GM23248 (cell line): ENCODE results near the gene ZMYM2. TPM values are rescaled to one million over a fixed set of nuclear protein-coding genes. Genes with fewer than 3 reads are reported as not detected.
"Not testable (repeated sequence)": the region's sequence is repeated elsewhere in the genome, so short reads cannot be mapped to it uniquely, and the experiment has no call there.

Experiments used
- DNase-seq: peaks from one replicate; pipeline ENCODE4 v3.0.0-alpha.2; 2015
- H2AFZ ChIP-seq: fragments of 200-600 bp; sonication (generic); 2 replicates; pipeline ENCODE4 v1.6.1; 2016; ENCODE audit warnings: antibody characterized with exemption
- H3F3A ChIP-seq: fragments of 200-600 bp; sonication (generic); 2 replicates; pipeline ENCODE4 v1.6.1; 2016; ENCODE audit warnings: mild to moderate bottlenecking, antibody characterized with exemption, mixed run types; ENCODE audit not compliant: insufficient read depth
- H3K27ac ChIP-seq: fragments of 200-600 bp; sonication (generic); 2 replicates; pipeline ENCODE4 v1.5.1; 2016; ENCODE audit warnings: mild to moderate bottlenecking
- H3K27me3 ChIP-seq: fragments of 200-600 bp; sonication (generic); replicated peaks from 2 replicates; pipeline ENCODE4 v1.6.1; 2016; ENCODE audit warnings: mild to moderate bottlenecking; ENCODE audit not compliant: insufficient read depth
- H3K36me3 ChIP-seq: fragments of 200-600 bp; sonication (generic); 2 replicates; pipeline ENCODE4 v1.6.1; 2016; ENCODE audit warnings: low read depth, mild to moderate bottlenecking
- H3K4me1 ChIP-seq: fragments of 200-600 bp; sonication (generic); 2 replicates; pipeline ENCODE4 v1.6.1; 2016; ENCODE audit warnings: mild to moderate bottlenecking; ENCODE audit not compliant: insufficient read depth
- H3K4me2 ChIP-seq: fragments of 200-600 bp; sonication (generic); one replicate; pipeline ENCODE4 v1.6.1; 2016; ENCODE audit warnings: mild to moderate bottlenecking; ENCODE audit not compliant: unreplicated experiment
- H3K4me3 ChIP-seq: fragments of 200-600 bp; sonication (generic); 2 replicates; pipeline ENCODE4 v1.5.1; 2016; ENCODE audit warnings: mild to moderate bottlenecking
- H3K79me2 ChIP-seq: fragments of 200-600 bp; sonication (generic); 2 replicates; pipeline ENCODE4 v1.6.1; 2016; ENCODE audit warnings: mild to moderate bottlenecking; ENCODE audit not compliant: insufficient read depth
- H3K9ac ChIP-seq: fragments of 200-600 bp; sonication (generic); 2 replicates; pipeline ENCODE4 v1.6.1; 2016; ENCODE audit warnings: mild to moderate bottlenecking
- H3K9me2 ChIP-seq: fragments of 200-600 bp; sonication (generic); 2 replicates; pipeline ENCODE4 v1.6.1; 2016; ENCODE audit warnings: mixed run types, mild to moderate bottlenecking, moderate library complexity; ENCODE audit not compliant: insufficient read depth
- H3K9me3 ChIP-seq: fragments of 200-600 bp; sonication (generic); one replicate; pipeline ENCODE4 v1.6.1; 2017; ENCODE audit warnings: low read depth
- H4K20me1 ChIP-seq: fragments of 200-600 bp; sonication (generic); 2 replicates; pipeline ENCODE4 v1.6.0; 2016; ENCODE audit not compliant: insufficient read depth
- EZH2 ChIP-seq: fragments of 200-600 bp; sonication (generic); IDR thresholded peaks from 2 replicates; pipeline ENCODE4 v1.6.1; 2018; ENCODE audit warnings: antibody characterized with exemption, mild to moderate bottlenecking; ENCODE audit not compliant: insufficient read depth, poor library complexity, severe bottlenecking
- EZH2phosphoT487 ChIP-seq: fragments of 200-600 bp; sonication (generic); IDR thresholded peaks from 2 replicates; pipeline ENCODE4 v1.6.1; 2018; ENCODE audit warnings: antibody characterized with exemption, moderate library complexity, mild to moderate bottlenecking, low read depth; ENCODE audit not compliant: insufficient read depth
- WGBS, 2 experiments: methylation state at CpG; one replicate each; pipeline ENCODE4 v1.1.6; 2015 to 2017; ENCODE audit warnings: low lambda C conversion rate in 2 of 2, low coverage in 1 of 2; ENCODE audit errors: missing lambda C conversion rate in 2 of 2; 5-methylcytosine and 5-hydroxymethylcytosine counted together
- in situ Hi-C: fragments of 300-500 bp; cut with MboI; formaldehyde crosslinking; loops from 2 replicates; pipeline ENCODE4 v1.15.0; 2020
- polyA plus RNA-seq: library from polyadenylated mRNA; unstranded; fragments of >200 nt; fragmentation: Nextera tagmentation; extraction: Ambion mirVana; gene quantifications from 2 replicates; pipeline ENCODE4 v1.2.1, GENCODE V29; 2016
- total RNA-seq: library from RNA; depleted of rRNA; stranded (reverse); fragments of >200 nt; shearing (Covaris generic); gene quantifications from 2 replicates; pipeline ENCODE4 v1.2.3, GENCODE V29; 2014

Gene ZMYM2
- total and polyA plus RNA-seq, 2 experiments from 2014 or later: 14.9 to 35.0 TPM

DNA sequence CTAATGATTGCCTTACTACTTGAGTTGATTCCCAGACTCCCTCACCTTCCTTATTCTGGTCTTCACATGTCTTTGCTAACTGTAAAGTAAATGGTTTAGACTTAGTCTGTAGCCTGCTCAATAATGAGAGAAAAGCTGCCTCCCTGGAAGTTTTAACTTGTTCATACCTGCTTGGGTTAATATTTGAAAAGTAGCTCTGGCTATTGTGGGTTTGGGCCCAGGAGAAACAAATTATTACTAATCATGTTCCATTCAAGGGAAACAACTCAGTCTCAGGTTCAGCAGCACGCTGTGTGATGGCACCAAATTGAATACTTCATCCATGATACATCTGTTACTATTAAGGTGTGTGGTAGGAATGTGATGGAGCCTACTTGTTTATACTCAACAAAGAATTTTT is 75.0 kb downstream of the ZMYM2 start:
- no peak overlapping the region for H3K4me3 ChIP-seq
- no peak overlapping the region for H3K27ac ChIP-seq
- H3F3A ChIP-seq: no peaks in the 10 kb centered on the region
- H3K4me1 ChIP-seq: no peaks in the 10 kb centered on the region
- peaks cover 71% of the 10 kb centered on the region for H3K36me3 ChIP-seq
- no peaks in the 10 kb centered on the region for H3K9me3 ChIP-seq
- WGBS, 2 experiments: 88 to 100% methylated on average over 1 of the region's 1 CpG
- H2AFZ ChIP-seq: no peak overlapping the region
- H3K9me2 ChIP-seq: no peaks in the 10 kb centered on the region
- no peak overlapping the region for H3K4me2 ChIP-seq
- TF ChIP-seq EZH2phosphoT487 (no peak), EZH2 (no peak)
- no peak for DNase-seq
- peaks cover 40% of the 10 kb centered on the region for H3K79me2 ChIP-seq
- peaks cover under 1% of the 10 kb centered on the region; the same call in 1 of the 2 replicates for H4K20me1 ChIP-seq
- in situ Hi-C loops: no loop called here
- H3K27me3 ChIP-seq: no peaks in the 10 kb centered on the region
- H3K9ac ChIP-seq: no peak overlapping the region

GRCh38 chr13:20035130-20035529 is 76.6 kb downstream of the ZMYM2 start:
- no peaks in the 10 kb centered on the region for H3K4me1 ChIP-seq
- peaks cover 56% of the 10 kb centered on the region for H3K79me2 ChIP-seq
- no peak overlapping the region for H3K27ac ChIP-seq
- no peak for DNase-seq
- no peak overlapping the region for H3K9ac ChIP-seq
- H3F3A ChIP-seq: no peaks in the 10 kb centered on the region
- TF ChIP-seq EZH2phosphoT487 (no peak), EZH2 (no peak)
- H3K4me2 ChIP-seq: no peak overlapping the region
- peaks cover 60% of the 10 kb centered on the region for H3K36me3 ChIP-seq
- WGBS, 2 experiments: 95 to 97% methylated on average over 4 of the region's 4 CpGs
- no peaks in the 10 kb centered on the region for H3K27me3 ChIP-seq
- H4K20me1 ChIP-seq: peaks cover 4% of the 10 kb centered on the region; the same call in 1 of the 2 replicates
- H3K9me3 ChIP-seq: no peaks in the 10 kb centered on the region
- no peak overlapping the region for H2AFZ ChIP-seq
- no peak overlapping the region for H3K4me3 ChIP-seq
- H3K9me2 ChIP-seq: no peaks in the 10 kb centered on the region
- in situ Hi-C loops: no loop called here

DNA sequence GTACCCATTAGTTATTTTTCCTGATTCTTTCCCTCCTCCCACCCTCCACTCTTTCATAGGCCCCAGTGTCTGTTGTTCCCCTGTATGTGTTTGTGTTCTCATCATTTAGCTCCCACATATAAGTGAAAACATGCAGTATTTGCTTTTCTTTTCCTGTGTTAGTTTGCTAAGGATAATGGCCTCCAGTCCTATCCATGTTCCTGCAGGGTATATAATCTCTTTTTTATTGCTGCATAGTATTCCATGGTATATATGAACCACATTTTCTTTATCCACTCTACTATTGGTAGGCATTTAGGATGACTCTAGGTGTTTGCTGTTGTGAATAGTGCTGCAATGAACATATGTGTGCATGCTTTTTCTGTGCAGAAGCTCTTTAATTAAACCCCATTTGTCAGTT is 79.4 kb downstream of the ZMYM2 start:
- Histone ChIP-seq H3K79me2 (peaks cover 84% of the 10 kb centered on the region), H3K4me3 (no peak overlapping the region), H3K36me3 (peaks cover 59% of the 10 kb centered on the region), H3K27me3 (no peaks in the 10 kb centered on the region), H4K20me1 (peaks cover 4% of the 10 kb centered on the region; the same call in 1 of the 2 replicates), H3K9ac (no peak overlapping the region), H3K9me2 (no peaks in the 10 kb centered on the region), H3K4me2 (no peak overlapping the region), H3K4me1 (no peaks in the 10 kb centered on the region), H3K27ac (no peak overlapping the region), H3K9me3 (no peaks in the 10 kb centered on the region), H3F3A (no peaks in the 10 kb centered on the region), H2AFZ (no peak overlapping the region)
- no peak for TF ChIP-seq EZH2
- no peak for TF ChIP-seq EZH2phosphoT487
- in situ Hi-C loops: no loop called here
- DNase-seq: no peak

DNA sequence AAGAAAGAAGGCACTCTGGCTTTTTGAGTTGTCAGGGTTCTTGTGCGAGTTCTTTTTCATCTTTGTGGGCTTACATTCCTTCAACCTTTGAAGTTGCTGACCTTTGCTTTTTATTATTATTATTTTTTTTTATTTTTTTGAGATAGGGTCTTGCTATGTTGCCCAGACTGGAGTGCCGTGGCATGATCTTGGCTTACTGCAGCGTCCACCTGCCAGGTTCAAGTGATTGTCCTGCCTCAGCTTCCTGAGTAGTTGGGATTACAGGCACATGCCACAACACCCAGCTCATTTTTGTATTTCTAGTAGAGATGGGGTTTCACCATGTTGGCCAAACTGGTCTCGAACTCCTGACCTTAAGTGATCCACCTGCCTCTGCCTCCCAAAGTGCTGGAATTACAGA is 84.1 kb downstream of the ZMYM2 start:
- Histone ChIP-seq H3K36me3 (peaks cover 20% of the 10 kb centered on the region), H3K79me2 (peaks cover 86% of the 10 kb centered on the region)
- H3K4me2 ChIP-seq, H3K9ac ChIP-seq, H3K9me2 ChIP-seq, H3K9me3 ChIP-seq, H3K4me1 ChIP-seq, H3F3A ChIP-seq, H3K27me3 ChIP-seq, H2AFZ ChIP-seq, H4K20me1 ChIP-seq, H3K27ac ChIP-seq, in situ Hi-C loops, H3K4me3 ChIP-seq, DNase-seq: not testable (repeated sequence)
- 99% methylated on average over 4 of the region's 4 CpGs for WGBS, 2 experiments

DNA sequence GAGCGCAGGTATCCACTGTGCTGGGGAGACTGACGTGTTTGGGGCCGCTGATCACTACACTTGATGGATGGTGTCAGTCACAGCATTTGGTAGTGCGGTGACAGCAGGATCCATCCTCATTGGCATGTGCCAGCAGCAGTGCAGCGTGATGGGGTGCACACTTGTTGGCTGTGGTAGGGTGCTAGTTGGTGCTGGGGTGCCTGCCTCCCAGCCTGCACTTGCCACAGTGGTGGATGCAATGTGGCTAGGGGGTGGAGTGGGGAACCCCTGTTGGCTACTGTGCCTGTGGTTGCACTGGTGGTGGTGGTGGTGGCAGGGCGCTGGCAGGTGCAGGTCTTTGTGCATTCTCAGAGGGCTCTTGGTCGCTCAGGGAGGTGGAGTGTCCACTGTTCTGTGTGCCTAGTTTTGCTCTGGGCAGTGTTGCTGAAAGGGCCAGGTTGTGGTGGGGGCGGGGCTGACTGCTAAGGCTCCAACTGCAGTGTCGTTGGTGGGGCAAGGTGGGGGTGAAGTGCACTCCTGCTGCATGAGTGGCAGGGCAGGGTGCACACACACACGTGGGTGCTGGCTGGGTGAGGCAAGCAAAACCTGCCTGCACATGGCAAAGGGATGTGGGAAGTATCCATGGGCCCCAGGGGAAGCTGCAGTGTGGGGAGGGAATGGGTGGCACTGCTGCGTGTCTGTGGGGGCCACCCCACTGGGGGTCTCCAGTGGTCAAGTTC is 84.8 kb downstream of the ZMYM2 start:
- peaks cover 78% of the 10 kb centered on the region for H3K79me2 ChIP-seq
- peaks cover 4% of the 10 kb centered on the region; the same call in 1 of the 2 replicates for H4K20me1 ChIP-seq
- H3K4me2 ChIP-seq: no peak overlapping the region
- H3K36me3 ChIP-seq: peaks cover 17% of the 10 kb centered on the region
- 92 to 94% methylated on average over 11 of the region's 11 CpGs for WGBS, 2 experiments
- H3K27me3 ChIP-seq: no peaks in the 10 kb centered on the region
- no peaks in the 10 kb centered on the region for H3K9me2 ChIP-seq
- no peak overlapping the region for H3K27ac ChIP-seq
- in situ Hi-C loops: no loop called here
- H3K9ac ChIP-seq: no peak overlapping the region
- H2AFZ ChIP-seq: no peak overlapping the region
- no peaks in the 10 kb centered on the region for H3K4me1 ChIP-seq
- no peak overlapping the region for H3K4me3 ChIP-seq
- TF ChIP-seq EZH2 (no peak), EZH2phosphoT487 (no peak)
- no peak for DNase-seq
- H3F3A ChIP-seq: peaks cover 9% of the 10 kb centered on the region; the same call in 1 of the 2 replicates
- no peaks in the 10 kb centered on the region for H3K9me3 ChIP-seq
